IgD-negative memory B cell (primary cell): Measurements from ENCODE around the gene PLGRKT. TPM values are rescaled to one million over a fixed set of nuclear protein-coding genes. Genes with fewer than 3 reads are reported as not detected.
A peak's percentile ranks its signal among the peaks of the same experiment; 100 is the strongest.
"Not testable (repeated sequence)": the region's sequence is repeated elsewhere in the genome, so short reads cannot be mapped to it uniquely, and the experiment has no call there.

ENCODE experiments used
- H3K27ac Mint-ChIP-seq, 3 donors: one replicate each; pipeline ENCODE4 v1.8.0; 2020 to 2022; ENCODE audit warnings: mild to moderate bottlenecking in 3 of 3, mixed read lengths in 3 of 3, moderate library complexity in 1 of 3
- H3K27me3 Mint-ChIP-seq: one replicate; pipeline ENCODE4 v1.8.0; 2021; ENCODE audit warnings: mixed read lengths
- H3K36me3 Mint-ChIP-seq: one replicate; pipeline ENCODE4 v1.8.0; 2020; ENCODE audit warnings: mild to moderate bottlenecking, mixed read lengths
- H3K4me1 Mint-ChIP-seq, 3 donors: one replicate each; pipeline ENCODE4 v1.8.0; 2020 to 2022; ENCODE audit warnings: mixed read lengths in 3 of 3, mild to moderate bottlenecking in 1 of 3
- H3K4me3 Mint-ChIP-seq, 4 donors: one replicate each; pipeline ENCODE4 v1.8.0; 2020 to 2022; ENCODE audit warnings: mild to moderate bottlenecking in 4 of 4, mixed read lengths in 4 of 4, moderate library complexity in 3 of 4
- H3K9me3 Mint-ChIP-seq, 3 donors: one replicate each; pipeline ENCODE4 v1.8.0; 2020 to 2021; ENCODE audit warnings: mixed read lengths in 3 of 3, mild to moderate bottlenecking in 1 of 3
- polyA plus RNA-seq: library from polyadenylated mRNA; unstranded; fragments of 300-500 nt; fragmentation: Illumina TruSeq; gene quantifications from one replicate; pipeline ENCODE4 v1.2.3, GENCODE V29; 2021

Gene PLGRKT
- polyA plus RNA-seq, 1 donor from 2014 or later, result 28.7 TPM

GRCh38 chr9:5446451-5447236, 8.9 kb upstream of the PLGRKT start:
- Mint-ChIP-seq H3K27me3 (no peaks in the 10 kb centered on the region), H3K27ac (no peak overlapping the region), H3K36me3 (no peaks in the 10 kb centered on the region), H3K4me3 (no peak overlapping the region), H3K4me1 (peaks cover 16 to 26% (median 19%) of the 10 kb centered on the region in 3 donors), H3K9me3 (no peaks in the 10 kb centered on the region)

- Mint-ChIP-seq H3K4me3 (no peak overlapping the region), H3K4me1 (peaks cover 11 to 20% (median 11%) of the 10 kb centered on the region in 3 donors), H3K27me3 (no peaks in the 10 kb centered on the region), H3K9me3 (no peaks in the 10 kb centered on the region), H3K27ac (no peak overlapping the region), H3K36me3 (no peaks in the 10 kb centered on the region)
Observed at GRCh38 chr9:5445886-5446285, 8.2 kb upstream of the PLGRKT start.

DNA sequence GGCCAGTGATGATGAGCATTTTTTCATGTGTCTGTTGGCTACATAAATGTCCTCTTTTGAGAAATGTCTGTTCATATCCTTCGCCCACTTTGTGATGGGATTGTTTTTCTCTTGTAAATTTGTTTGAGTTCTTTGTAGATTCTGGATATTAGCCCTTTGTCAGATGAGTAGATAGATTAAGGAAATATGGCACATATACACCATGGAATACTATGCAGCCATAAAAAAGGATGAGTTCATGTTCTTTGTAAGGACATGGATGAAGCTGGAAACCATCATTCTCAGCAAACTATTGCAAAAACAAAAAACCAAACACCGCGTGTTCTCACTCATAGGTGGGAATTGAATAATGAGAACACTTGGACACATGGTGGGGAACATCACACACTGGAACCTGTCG, 7.4 kb upstream of the PLGRKT start:
- not testable (repeated sequence) for H3K4me3 Mint-ChIP-seq, H3K9me3 Mint-ChIP-seq, H3K36me3 Mint-ChIP-seq, H3K27me3 Mint-ChIP-seq, H3K27ac Mint-ChIP-seq
- peaks cover 11 to 21% (median 15%) of the 10 kb centered on the region in 3 donors for H3K4me1 Mint-ChIP-seq

DNA sequence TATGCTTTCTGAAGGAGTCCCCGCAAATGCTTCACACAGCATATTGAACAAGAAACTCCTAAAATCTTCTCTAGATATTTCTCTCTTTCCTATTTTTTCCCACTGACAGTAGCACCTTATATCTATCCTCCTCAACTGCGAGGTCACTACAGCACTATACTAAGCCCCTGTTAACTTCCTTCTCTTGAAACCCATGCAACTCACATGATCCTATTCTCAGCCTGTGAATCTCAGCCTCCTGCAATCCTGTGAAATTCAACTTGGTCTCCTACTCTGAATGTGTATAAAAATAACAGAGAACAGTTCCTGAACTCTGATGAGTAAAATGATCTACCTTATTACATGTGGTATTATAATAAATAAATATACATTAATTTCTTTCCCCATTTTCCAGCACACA, 6.1 kb upstream of the PLGRKT start:
- H3K4me1 Mint-ChIP-seq, result peaks cover 7 to 26% (median 18%) of the 10 kb centered on the region in 3 donors
- no peaks in the 10 kb centered on the region for H3K27me3 Mint-ChIP-seq
- H3K36me3 Mint-ChIP-seq, result no peaks in the 10 kb centered on the region
- no peaks in the 10 kb centered on the region for H3K9me3 Mint-ChIP-seq
- peak overlapping the region in 1 of 4 donors; percentile 62 for H3K4me3 Mint-ChIP-seq
- H3K27ac Mint-ChIP-seq, result no peak overlapping the region

GRCh38 chr9:5442400-5443011, 4.8 kb upstream of the PLGRKT start:
- Mint-ChIP-seq H3K9me3 (no peaks in the 10 kb centered on the region), H3K27ac (no peak overlapping the region), H3K27me3 (no peaks in the 10 kb centered on the region), H3K4me1 (peaks cover 10 to 23% (median 21%) of the 10 kb centered on the region in 3 donors), H3K4me3 (peak overlapping the region in 1 of 4 donors; percentile 3), H3K36me3 (no peaks in the 10 kb centered on the region)

- no peak overlapping the region for H3K27ac Mint-ChIP-seq
Observed at GRCh38 chr9:5441043-5441442, 3.3 kb upstream of the PLGRKT start.

DNA sequence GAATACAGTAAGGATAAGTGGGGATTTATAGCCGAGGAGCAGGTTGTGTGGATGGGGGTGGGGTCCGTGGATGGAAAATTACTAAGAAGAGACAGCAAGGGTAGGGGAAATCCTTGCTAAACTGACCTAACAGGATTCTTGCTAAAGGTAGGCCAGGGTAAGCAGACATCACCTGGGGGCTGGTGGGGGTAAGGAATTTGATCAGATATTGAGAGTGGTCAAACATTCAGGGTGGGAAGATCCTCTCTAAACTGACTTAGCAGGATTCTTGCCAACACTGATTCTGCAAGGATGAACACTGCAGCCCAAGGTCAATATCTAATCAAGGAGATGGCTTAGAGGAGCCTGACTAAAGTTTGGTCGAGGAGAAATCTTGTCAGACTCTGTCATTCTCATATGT, 2.7 kb upstream of the PLGRKT start:
- Mint-ChIP-seq H3K27me3 (no peaks in the 10 kb centered on the region), H3K36me3 (no peaks in the 10 kb centered on the region), H3K27ac (peak overlapping the region in 2 of 3 donors; percentile 14 to 23), H3K9me3 (no peaks in the 10 kb centered on the region), H3K4me1 (peaks cover 18 to 29% (median 26%) of the 10 kb centered on the region in 3 donors), H3K4me3 (no peak overlapping the region)

More at GRCh38 chr9:5441043-5441442, 3.3 kb upstream of the PLGRKT start:
- no peaks in the 10 kb centered on the region for H3K36me3 Mint-ChIP-seq
- H3K27me3 Mint-ChIP-seq, result no peaks in the 10 kb centered on the region
- peaks cover 18 to 31% (median 24%) of the 10 kb centered on the region in 3 donors for H3K4me1 Mint-ChIP-seq
- no peaks in the 10 kb centered on the region for H3K9me3 Mint-ChIP-seq
- H3K4me3 Mint-ChIP-seq, result peak overlapping the region in 1 of 4 donors; percentile 8

DNA sequence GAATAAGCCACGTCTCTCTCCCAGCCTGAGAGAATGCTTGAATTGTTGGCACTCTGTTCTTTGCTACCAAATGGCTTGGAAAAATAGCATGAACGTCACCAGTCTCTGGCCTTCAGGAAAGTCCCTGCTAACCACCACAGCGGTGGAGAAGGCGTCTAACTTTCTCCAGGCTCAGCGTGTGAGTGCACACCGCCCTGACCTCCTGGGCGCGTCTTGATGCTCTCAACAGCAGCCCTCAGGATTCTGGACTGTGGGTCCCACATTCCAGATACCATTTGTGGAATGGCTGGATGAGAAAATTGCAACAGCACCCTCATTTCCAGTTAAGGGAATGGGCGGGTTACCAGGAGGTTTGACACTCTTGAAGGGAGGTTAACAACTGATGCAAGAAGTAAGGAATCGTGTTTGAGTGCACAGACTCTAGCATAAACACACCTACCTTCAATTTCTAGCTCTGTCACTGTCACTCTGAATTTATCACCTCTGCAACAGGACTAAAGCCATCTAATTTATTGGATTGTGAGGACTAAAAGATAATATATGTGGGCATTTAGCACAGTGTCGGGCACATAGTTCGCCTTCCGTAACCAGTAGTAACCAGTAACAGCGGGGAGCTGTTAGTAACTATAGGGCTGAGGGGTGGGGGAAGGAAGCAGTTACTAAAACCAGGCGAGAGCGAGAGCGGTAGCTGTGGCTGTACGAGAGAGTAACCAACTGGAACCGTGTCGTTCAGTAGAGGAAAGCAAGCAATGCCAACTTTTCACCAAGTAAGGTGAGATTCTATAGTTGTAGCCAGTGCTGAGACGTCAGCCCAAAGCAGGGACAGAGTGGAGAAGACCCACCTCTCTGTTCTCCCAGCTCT, 807 bp upstream of the PLGRKT start:
- Mint-ChIP-seq H3K27ac (peak overlapping the region; percentile 96 to 100 (median 99)), H3K4me1 (peaks cover 18 to 30% (median 28%) of the 10 kb centered on the region in 3 donors), H3K9me3 (no peaks in the 10 kb centered on the region), H3K27me3 (no peaks in the 10 kb centered on the region), H3K36me3 (peaks cover 2% of the 10 kb centered on the region), H3K4me3 (peak overlapping the region; percentile 93 to 98 (median 96))

GRCh38 chr9:5436441-5436840, 1.3 kb downstream of the PLGRKT start:
- Mint-ChIP-seq H3K9me3 (no peaks in the 10 kb centered on the region), H3K4me1 (peaks cover 18 to 30% (median 28%) of the 10 kb centered on the region in 3 donors), H3K27ac (peak overlapping the region; percentile 35 to 96 (median 53)), H3K36me3 (peaks cover 2% of the 10 kb centered on the region), H3K4me3 (peak overlapping the region; percentile 72 to 97 (median 94)), H3K27me3 (no peaks in the 10 kb centered on the region)

GRCh38 chr9:5435912-5436311, 1.8 kb downstream of the PLGRKT start:
- Mint-ChIP-seq H3K27me3 (no peaks in the 10 kb centered on the region), H3K4me1 (peaks cover 18 to 30% (median 29%) of the 10 kb centered on the region in 3 donors), H3K9me3 (no peaks in the 10 kb centered on the region), H3K4me3 (peak overlapping the region in 1 of 4 donors; percentile 94), H3K36me3 (peaks cover 2% of the 10 kb centered on the region), H3K27ac (peak overlapping the region; percentile 35 to 96 (median 53))

GRCh38 chr9:5433841-5434810, 3.6 kb downstream of the PLGRKT start:
- Mint-ChIP-seq H3K4me1 (peaks cover 18 to 26% (median 23%) of the 10 kb centered on the region in 3 donors), H3K4me3 (peak overlapping the region in 1 of 4 donors; percentile 46)
- H3K27ac Mint-ChIP-seq, H3K9me3 Mint-ChIP-seq, H3K27me3 Mint-ChIP-seq, H3K36me3 Mint-ChIP-seq: not testable (repeated sequence)

DNA sequence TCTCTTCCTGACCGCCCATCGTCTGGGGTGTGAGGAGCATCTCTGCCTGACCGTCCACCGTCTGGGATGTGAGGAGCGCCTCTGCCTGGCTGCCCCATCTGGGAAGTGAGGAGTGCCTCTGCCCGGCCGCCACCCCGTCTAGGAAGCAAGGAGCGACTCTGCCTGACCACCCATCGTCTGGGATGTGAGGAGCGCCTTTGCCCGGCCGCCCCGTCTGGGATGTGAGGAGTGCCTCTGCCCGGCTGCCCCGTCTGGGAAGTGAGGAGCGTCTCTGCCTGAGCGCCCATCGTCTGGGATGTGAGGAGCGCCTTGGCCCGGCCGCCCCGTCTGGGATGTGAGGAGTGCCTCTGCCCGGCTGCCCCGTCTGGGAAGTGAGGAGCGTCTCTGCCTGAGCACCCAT, 4.4 kb downstream of the PLGRKT start:
- not testable (repeated sequence) for H3K36me3 Mint-ChIP-seq, H3K27me3 Mint-ChIP-seq, H3K4me3 Mint-ChIP-seq, H3K27ac Mint-ChIP-seq, H3K9me3 Mint-ChIP-seq
- H3K4me1 Mint-ChIP-seq, result peaks cover 14 to 21% (median 18%) of the 10 kb centered on the region in 3 donors

DNA sequence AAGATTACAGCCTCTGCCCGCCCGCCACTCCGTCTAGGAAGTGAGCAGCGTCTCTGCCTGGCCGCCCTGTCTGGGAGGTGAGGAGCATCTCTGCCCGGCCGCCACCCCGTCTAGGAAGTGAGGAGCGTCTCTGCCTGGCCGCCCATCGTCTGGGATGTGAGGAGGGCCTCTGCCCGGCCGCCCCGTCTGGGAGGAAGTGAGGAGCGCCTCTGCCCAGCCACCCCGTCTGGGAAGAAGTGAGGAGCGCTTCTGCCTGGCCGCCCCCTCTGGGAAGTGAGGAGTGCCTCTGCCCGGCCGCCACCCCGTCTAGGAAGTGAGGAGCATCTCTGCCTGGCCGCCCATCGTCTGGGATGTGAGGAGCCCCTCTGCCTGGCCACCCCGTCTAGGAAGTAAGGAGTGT, 4.8 kb downstream of the PLGRKT start:
- H3K4me1 Mint-ChIP-seq, result peaks cover 11 to 20% (median 18%) of the 10 kb centered on the region in 3 donors
- not testable (repeated sequence) for H3K36me3 Mint-ChIP-seq, H3K27ac Mint-ChIP-seq, H3K27me3 Mint-ChIP-seq, H3K4me3 Mint-ChIP-seq, H3K9me3 Mint-ChIP-seq

DNA sequence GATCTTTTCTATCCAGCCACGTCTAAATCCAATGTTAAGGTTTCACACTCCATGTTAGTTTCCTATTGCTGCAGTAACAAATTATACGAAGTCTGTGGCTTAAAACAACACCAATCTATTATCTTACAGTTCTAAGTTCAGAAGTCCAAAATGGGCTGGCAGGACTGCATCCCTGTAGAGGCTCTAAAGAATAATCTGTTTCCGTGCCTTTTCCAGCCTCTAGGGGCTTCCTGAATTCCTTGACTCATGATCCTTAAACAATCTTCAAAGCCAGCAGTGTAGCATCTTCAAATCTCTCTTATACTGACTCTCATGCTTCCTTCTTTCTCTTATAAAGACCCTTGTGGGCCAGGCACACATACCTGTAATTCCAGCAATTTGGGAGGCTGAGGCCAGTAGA, 6.8 kb downstream of the PLGRKT start:
- Mint-ChIP-seq H3K27me3 (no peaks in the 10 kb centered on the region), H3K4me1 (peaks cover 0 to 8% (median 5%) of the 10 kb centered on the region in 3 donors), H3K9me3 (no peaks in the 10 kb centered on the region), H3K36me3 (peaks cover 15% of the 10 kb centered on the region), H3K4me3 (no peak overlapping the region), H3K27ac (no peak overlapping the region)
